Heart left ventricle (tissue), 16 donors: Measurements from ENCODE around the gene B3GAT1. TPM values are rescaled to one million over a fixed set of nuclear protein-coding genes. Genes with fewer than 3 reads are reported as not detected.
A peak's percentile ranks its signal among the peaks of the same experiment; 100 is the strongest.

Experiments
- ATAC-seq, 4 donors: fragments of 200-7000 bp; cut with Tn5 transposase; one replicate each; pipeline ENCODE4 v1.9.1; 2020 to 2022; ENCODE audit warnings: moderate library complexity in 4 of 4, mild to moderate bottlenecking in 3 of 4, moderate number of reproducible peaks in 1 of 4
- DNase-seq, 5 donors: peaks; one replicate each; pipeline ENCODE4 v3.0.0-alpha.2; 2020
- H3K27ac ChIP-seq, 12 donors: fragments of 200-600 bp; sonication (generic) in 4 of 12; one replicate each; pipeline versions ENCODE4 v1.5.0 to v1.8.0; 2016 to 2022; ENCODE audit warnings: mild to moderate bottlenecking in 2 of 12
- H3K27me3 ChIP-seq, 9 donors: fragments of 200-600 bp; sonication (generic) in 2 of 9; one replicate each; pipeline versions ENCODE4 v1.5.1 to v1.8.0; 2016 to 2022; ENCODE audit warnings: mild to moderate bottlenecking in 3 of 9
- H3K36me3 ChIP-seq, 9 donors: fragments of 200-600 bp; sonication (generic) in 2 of 9; one replicate each; pipeline versions ENCODE4 v1.5.0 to v1.8.0; 2018 to 2022; ENCODE audit warnings: mild to moderate bottlenecking in 2 of 9
- H3K4me1 ChIP-seq, 12 donors: fragments of 200-600 bp; sonication (generic) in 4 of 12; one replicate each; pipeline versions ENCODE4 v1.5.0 to v1.8.0; 2016 to 2022; ENCODE audit warnings: mild to moderate bottlenecking in 3 of 12
- H3K4me3 ChIP-seq, 12 donors: fragments of 200-600 bp; sonication (generic) in 4 of 12; one replicate each; pipeline versions ENCODE4 v1.5.0 to v1.8.0; 2017 to 2022; ENCODE audit warnings: mild to moderate bottlenecking in 9 of 12, moderate library complexity in 4 of 12
- H3K9me3 ChIP-seq, 12 donors: fragments of 200-600 bp; sonication (generic) in 4 of 12; one replicate each; pipeline versions ENCODE4 v1.5.0 to v1.8.0; 2016 to 2022; ENCODE audit warnings: mild to moderate bottlenecking in 1 of 12
- POLR2A ChIP-seq, 2 donors: fragments of 450-650 bp; IDR thresholded peaks; one replicate each; pipeline ENCODE4 v1.6.1; 2017; ENCODE audit warnings: antibody characterized with exemption in 2 of 2, mild to moderate bottlenecking in 2 of 2, moderate library complexity in 2 of 2
- WGBS, 4 donors: extraction: QIAGEN DNeasy Blood & Tissue Kit in 2 of 4; methylation state at CpG; one replicate each; pipeline versions ENCODE4 v1.1.5 to v1.1.7; 2013 to 2018; 5-methylcytosine and 5-hydroxymethylcytosine counted together
- intact Hi-C, 10 donors: fragments of 100-400 bp; cut with DNase I; formaldehyde crosslinking; loops; one replicate each; pipeline versions ENCODE4 v1.11.1 to v1.14.2; 2022
- polyA plus RNA-seq, 2 donors: library from polyadenylated mRNA; stranded (reverse); fragments of 200-250 nt; gene quantifications; one replicate each; pipeline ENCODE4 v1.2.3, GENCODE V29; 2013
- total RNA-seq, 9 donors: library from RNA; depleted of rRNA in 2 of 9; stranded (reverse); fragments of >200 nt in 2 of 9; fragmentation: NEBNext Ultra II Directional in 3 of 9; extraction: Animal tissue kit (Norgen Biotek cat#: 25700) in 3 of 9; gene quantifications; one replicate each; pipeline versions ENCODE4 v1.1.0 to v1.2.4, GENCODE V29; 2016 to 2023
- TF ChIP-seq, protein P1 (sequence below), 12 donors: fragments of 200-600 bp; sonication (generic) in 4 of 12; IDR thresholded peaks; one replicate each; pipeline versions ENCODE4 v1.5.0 to v1.8.0; 2018 to 2022; ENCODE audit warnings: antibody characterized with exemption in 12 of 12, mild to moderate bottlenecking in 5 of 12
- donor health status: ischemic (EF 13 %, LVEDD 7.1; RV severe dilation, severe dysfunction).
- donor health status: healthy with polysubstance abuse.
- donor health status: DM: no; HTN: yes; CAD: no.
- donor health status: DM: no; HTN: no; CAD: no.
- donor health status: ischemic (EF 25% LVEDD 6.9; RV normal size, moderate dysfunction).
- donor health status: ischemic (EF 25% LVEDD 5.7; RV mildly dilated, moderate dysfunction).
- donor health status: healthy.
- donor health status: DM: yes; HTN: yes; CAD: no.
- donor health status: ischemic (EF 35%, LVEDD 5.7; RV mildly dilated, moderate dysfunction).
- donor health status: nonischemic (EF 11% LVEDD 7.7; RV severe dilation, severe dysfunction).
- donor health status: DM: yes; HTN: yes; CAD: no.
- donor health status: PGD.
- donor health status: ischemic (EF 29% LVEDD 5.4; RV normal size, mild dysfunction).
- donor health status: nonischemic (EF 23%, LVEDD 6.1; RV moderate dilation, normal function).

Gene B3GAT1
- total and polyA plus RNA-seq, 11 donors: 0.04 to 0.64 (median 0.09) TPM; not detected in 4

DNA sequence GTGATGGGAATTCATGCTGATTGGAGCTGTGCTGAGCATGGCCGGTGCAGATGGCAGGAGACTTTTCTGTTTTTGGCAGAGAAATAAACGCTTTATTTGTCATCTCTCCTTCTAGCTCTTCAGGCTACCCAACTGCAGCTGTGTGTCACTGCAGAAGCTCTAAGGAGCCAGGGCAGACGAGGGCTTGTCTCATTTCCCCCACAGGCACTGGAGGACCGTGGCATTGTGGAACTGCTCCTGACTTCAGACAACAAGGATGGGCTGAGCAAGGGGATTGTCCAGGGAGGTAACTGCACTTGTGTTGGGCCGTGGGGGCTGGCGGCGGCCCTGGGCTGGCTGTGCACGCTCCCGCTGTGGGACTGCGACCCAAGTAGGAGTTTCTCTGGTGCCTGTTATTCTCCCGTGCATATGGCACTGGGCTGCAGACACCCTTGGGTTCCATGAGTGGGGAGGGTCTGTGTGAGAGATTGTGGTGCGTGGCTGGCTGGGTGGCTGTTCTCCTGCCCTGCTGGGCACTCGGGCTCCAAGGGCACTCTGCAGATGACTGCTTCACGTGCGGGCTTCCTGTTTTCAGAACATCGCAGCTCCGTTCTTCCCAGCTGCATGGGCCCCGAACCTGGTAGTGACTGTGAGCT, 53.1 kb downstream of the B3GAT1 start:
- TF ChIP-seq, protein P1, sequence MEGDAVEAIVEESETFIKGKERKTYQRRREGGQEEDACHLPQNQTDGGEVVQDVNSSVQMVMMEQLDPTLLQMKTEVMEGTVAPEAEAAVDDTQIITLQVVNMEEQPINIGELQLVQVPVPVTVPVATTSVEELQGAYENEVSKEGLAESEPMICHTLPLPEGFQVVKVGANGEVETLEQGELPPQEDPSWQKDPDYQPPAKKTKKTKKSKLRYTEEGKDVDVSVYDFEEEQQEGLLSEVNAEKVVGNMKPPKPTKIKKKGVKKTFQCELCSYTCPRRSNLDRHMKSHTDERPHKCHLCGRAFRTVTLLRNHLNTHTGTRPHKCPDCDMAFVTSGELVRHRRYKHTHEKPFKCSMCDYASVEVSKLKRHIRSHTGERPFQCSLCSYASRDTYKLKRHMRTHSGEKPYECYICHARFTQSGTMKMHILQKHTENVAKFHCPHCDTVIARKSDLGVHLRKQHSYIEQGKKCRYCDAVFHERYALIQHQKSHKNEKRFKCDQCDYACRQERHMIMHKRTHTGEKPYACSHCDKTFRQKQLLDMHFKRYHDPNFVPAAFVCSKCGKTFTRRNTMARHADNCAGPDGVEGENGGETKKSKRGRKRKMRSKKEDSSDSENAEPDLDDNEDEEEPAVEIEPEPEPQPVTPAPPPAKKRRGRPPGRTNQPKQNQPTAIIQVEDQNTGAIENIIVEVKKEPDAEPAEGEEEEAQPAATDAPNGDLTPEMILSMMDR (IDR thresholded peaks at IDR 0.05): no peak
- no peak for TF ChIP-seq POLR2A (IDR thresholded peaks at IDR 0.05)
- DNase-seq: peak in 1 of 5 donors; percentile 11
- intact Hi-C loops: no loop called here
- H3K27ac ChIP-seq: no peak overlapping the region
- H3K36me3 ChIP-seq: no peaks in the 10 kb centered on the region
- H3K27me3 ChIP-seq: peaks cover 0 to 46% (median 10%) of the 10 kb centered on the region in 9 donors
- WGBS, 4 donors: 81 to 85% (median 82%) methylated on average over 12 to 18 of the region's 18 CpGs
- no peak for ATAC-seq
- H3K4me1 ChIP-seq: peaks cover 0 to 3% (median 0%) of the 10 kb centered on the region in 12 donors
- H3K4me3 ChIP-seq: no peak overlapping the region
- H3K9me3 ChIP-seq: peaks cover 0 to 7% (median 0%) of the 10 kb centered on the region in 12 donors

DNA sequence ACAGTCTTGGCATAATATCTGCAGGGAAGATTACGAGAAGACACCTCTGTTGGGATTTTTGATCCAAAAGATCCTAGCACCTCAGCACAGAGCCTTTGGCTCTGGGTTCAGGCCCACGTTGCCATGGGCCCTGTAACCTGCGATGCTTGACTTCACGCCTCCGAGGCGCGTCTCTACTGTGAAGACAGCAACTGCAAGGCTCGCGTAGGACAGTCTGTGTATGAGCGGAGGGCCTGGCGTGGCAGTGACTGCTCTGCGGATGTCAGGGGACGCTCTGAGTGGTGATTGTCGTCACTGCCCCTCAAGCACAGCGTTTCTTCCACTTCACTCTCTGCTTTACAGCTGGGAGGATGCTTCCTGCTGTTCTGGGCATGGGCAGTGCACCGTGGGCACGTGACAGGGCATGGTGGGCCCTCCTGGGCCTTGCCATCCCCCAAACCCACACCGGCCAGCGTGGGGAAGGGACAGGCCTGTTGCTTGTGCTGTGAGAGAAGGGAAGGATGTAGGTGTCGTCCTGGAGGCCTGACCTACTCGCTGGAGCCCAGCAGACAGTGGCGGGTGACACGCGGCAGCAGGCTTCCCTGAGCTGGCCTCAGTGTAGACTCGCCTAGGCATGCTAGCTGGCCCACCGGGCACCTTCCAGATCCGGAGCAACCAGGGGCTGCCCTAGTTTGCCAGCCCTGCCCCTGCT, 53.7 kb downstream of the B3GAT1 start:
- intact Hi-C loops: no loop called here
- Histone ChIP-seq H3K27me3 (peaks cover 0 to 44% (median 10%) of the 10 kb centered on the region in 9 donors), H3K36me3 (no peaks in the 10 kb centered on the region), H3K4me1 (peaks cover 0 to 3% (median 0%) of the 10 kb centered on the region in 12 donors), H3K27ac (no peak overlapping the region), H3K4me3 (no peak overlapping the region), H3K9me3 (peaks cover 0 to 10% (median 0%) of the 10 kb centered on the region in 12 donors)
- WGBS, 4 donors: 79 to 86% (median 82%) methylated on average over 19 to 27 of the region's 27 CpGs
- TF ChIP-seq, protein P1 (IDR thresholded peaks at IDR 0.05): no peak
- no peak for TF ChIP-seq POLR2A (IDR thresholded peaks at IDR 0.05)
- DNase-seq (peak in 1 of 5 donors; percentile 8), ATAC-seq (peak in 1 of 4 donors; percentile 12)

DNA sequence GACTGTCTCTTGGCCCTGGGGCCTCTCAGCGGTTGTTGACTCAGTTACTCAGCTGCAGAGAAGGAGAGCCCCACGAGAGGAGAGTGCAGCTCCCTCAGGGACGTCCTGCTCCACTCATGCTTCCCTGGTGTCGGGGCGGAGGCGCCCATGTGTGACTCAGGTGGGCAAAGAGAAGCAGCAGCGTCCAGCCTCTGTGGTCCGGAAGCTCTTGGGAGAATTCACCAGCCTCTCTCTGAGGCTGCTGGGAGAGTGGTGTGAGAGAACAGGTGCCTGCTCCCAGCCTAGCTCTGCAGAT, 54.5 kb downstream of the B3GAT1 start:
- WGBS, 4 donors: 73 to 87% (median 83%) methylated on average over 3 to 8 of the region's 8 CpGs

More for the DNA sequence above, 54.5 kb downstream of the B3GAT1 start:
- TF ChIP-seq POLR2A (IDR thresholded peaks at IDR 0.05): no peak
- TF ChIP-seq, protein P1 (IDR thresholded peaks at IDR 0.05): no peak
- Histone ChIP-seq H3K4me3 (no peak overlapping the region), H3K36me3 (no peaks in the 10 kb centered on the region), H3K27ac (no peak overlapping the region), H3K27me3 (peaks cover 0 to 36% (median 7%) of the 10 kb centered on the region in 9 donors), H3K4me1 (peaks cover 0 to 3% (median 0%) of the 10 kb centered on the region in 12 donors), H3K9me3 (peaks cover 0 to 10% (median 0%) of the 10 kb centered on the region in 12 donors)
- no peak for DNase-seq
- intact Hi-C loops: no loop called here
- ATAC-seq: no peak
